IMR-90 (cell line): ENCODE measurements around the gene NPAP1. TPM values are rescaled to one million over a fixed set of nuclear protein-coding genes. Genes with fewer than 3 reads are reported as not detected.

ENCODE experiments used
- ATAC-seq: fragments of 200-7000 bp; cut with Tn5 transposase; 2 replicates; pipeline ENCODE4 v1.9.1; 2020; ENCODE audit warnings: low read depth, mild to moderate bottlenecking, moderate library complexity
- BruUV-seq: library from RNA; stranded (reverse); fragments of 400-500 nt; replicated peaks from 2 replicates; lab custom pipeline; 2021; lab: Mats Ljungman, UMichigan
- CTCF ChIA-PET: fragments of 300-600 bp; formaldehyde crosslinking; extraction: SDS; loops from one replicate; lab custom pipeline; 2021; ENCODE audit warnings: antibody characterized with exemption; lab: Yijun Ruan, JAX
- POLR2A ChIA-PET: fragments of 300-600 bp; sonication (Branson Sonifier 250); formaldehyde crosslinking; loops from one replicate; lab custom pipeline; 2022; ENCODE audit warnings: antibody characterized with exemption; ENCODE audit not compliant: unreplicated experiment; lab: Charles Lee
- DNase-seq: peaks from one replicate; pipeline ENCODE4 v3.0.0; 2013
- H2AFZ ChIP-seq: replicated peaks from 2 replicates; pipeline ENCODE3; 2013; ENCODE audit warnings: low read length, mild to moderate bottlenecking; ENCODE audit not compliant: poor library complexity
- H2AK5ac ChIP-seq: 2 replicates; pipeline ENCODE4 v1.6.1; 2013; ENCODE audit warnings: low read depth, low read length, inconsistent platforms
- H2AK9ac ChIP-seq: replicated peaks from 2 replicates; pipeline ENCODE3; 2013; ENCODE audit warnings: mild to moderate bottlenecking, low read depth, low read length, moderate library complexity; ENCODE audit not compliant: poor library complexity
- H2BK120ac ChIP-seq: 2 replicates; pipeline ENCODE4 v1.6.1; 2013; ENCODE audit warnings: low read depth, low read length, inconsistent platforms
- H2BK15ac ChIP-seq: 3 replicates; pipeline ENCODE4 v1.6.1; 2013; ENCODE audit warnings: low read depth, low read length, inconsistent platforms
- H2BK20ac ChIP-seq: 2 replicates; pipeline ENCODE4 v1.6.1; 2013; ENCODE audit warnings: low read depth, mild to moderate bottlenecking, inconsistent platforms, low read length, moderate library complexity
- H2BK5ac ChIP-seq: 2 replicates; pipeline ENCODE4 v1.6.1; 2013; ENCODE audit warnings: mild to moderate bottlenecking, low read depth, low read length, inconsistent platforms; ENCODE audit not compliant: poor library complexity, severe bottlenecking
- H3K14ac ChIP-seq: replicated peaks from 2 replicates; pipeline ENCODE4 v1.6.1; 2013; ENCODE audit warnings: low read depth, low read length, inconsistent platforms
- H3K18ac ChIP-seq: 2 replicates; pipeline ENCODE4 v1.6.1; 2013; ENCODE audit warnings: low read depth, low read length, control low read depth
- H3K23ac ChIP-seq: 2 replicates; pipeline ENCODE4 v1.6.1; 2013; ENCODE audit warnings: low read depth, low read length, inconsistent platforms
- H3K27ac ChIP-seq: 2 replicates; pipeline ENCODE4 v1.5.1; 2013; ENCODE audit warnings: mild to moderate bottlenecking, control low read depth, low read length; ENCODE audit not compliant: insufficient read depth
- H3K27me3 ChIP-seq: 2 replicates; pipeline ENCODE4 v1.6.1; 2013; ENCODE audit warnings: low read length; ENCODE audit not compliant: control insufficient read depth, insufficient read depth
- H3K36me3 ChIP-seq: 2 replicates; pipeline ENCODE4 v1.6.1; 2013; ENCODE audit warnings: low read length, mixed read lengths; ENCODE audit not compliant: control insufficient read depth, insufficient read depth
- H3K4ac ChIP-seq: 2 replicates; pipeline ENCODE4 v1.6.1; 2013; ENCODE audit warnings: low read depth, low read length, inconsistent platforms
- H3K4me1 ChIP-seq: 2 replicates; pipeline ENCODE4 v1.6.1; 2013; ENCODE audit warnings: low read length, mixed read lengths; ENCODE audit not compliant: control insufficient read depth, insufficient read depth
- H3K4me2 ChIP-seq: 2 replicates; pipeline ENCODE4 v1.6.1; 2013; ENCODE audit warnings: low read depth, mild to moderate bottlenecking, control low read depth, low read length, moderate library complexity
- H3K4me3 ChIP-seq: 2 replicates; pipeline ENCODE4 v1.5.1; 2013; ENCODE audit warnings: low read depth, mild to moderate bottlenecking, control low read depth, low read length, moderate library complexity; ENCODE audit not compliant: insufficient read depth
- H3K56ac ChIP-seq: 2 replicates; pipeline ENCODE4 v1.6.1; 2013; ENCODE audit warnings: low read length, inconsistent platforms; ENCODE audit not compliant: insufficient read depth; ENCODE audit errors: extremely low read depth
- H3K79me1 ChIP-seq, 2 experiments: 2 replicates each; pipeline ENCODE4 v1.6.1; 2013; ENCODE audit warnings: low read length in 2 of 2, inconsistent platforms in 1 of 2, low read depth in 1 of 2
- H3K9ac ChIP-seq: 2 replicates; pipeline ENCODE4 v1.6.1; 2013; ENCODE audit warnings: low read depth, low read length, control low read depth
- H3K9me1 ChIP-seq: 2 replicates; pipeline ENCODE4 v1.6.1; 2013; ENCODE audit warnings: low read length, inconsistent platforms; ENCODE audit not compliant: insufficient read depth
- H3K9me3 ChIP-seq: 2 replicates; pipeline ENCODE4 v1.6.1; 2013; ENCODE audit warnings: low read length; ENCODE audit not compliant: control insufficient read depth, insufficient read depth
- H4K20me1 ChIP-seq: 2 replicates; pipeline ENCODE4 v1.6.1; 2013; ENCODE audit warnings: low read length, inconsistent platforms; ENCODE audit not compliant: insufficient read depth
- H4K5ac ChIP-seq: 2 replicates; pipeline ENCODE4 v1.6.1; 2013; ENCODE audit warnings: mild to moderate bottlenecking, low read depth, low read length, control low read depth
- H4K8ac ChIP-seq, 2 experiments: 2 replicates each; pipeline ENCODE4 v1.6.1; 2013; ENCODE audit warnings: low read depth in 2 of 2, low read length in 2 of 2, control low read depth in 1 of 2, inconsistent platforms in 1 of 2
- H4K91ac ChIP-seq: 2 replicates; pipeline ENCODE4 v1.6.1; 2013; ENCODE audit warnings: low read depth, low read length, inconsistent platforms; ENCODE audit not compliant: insufficient read depth
- BHLHE40 ChIP-seq: fragments of 150-350 bp; IDR thresholded peaks from 2 replicates; pipeline ENCODE4 v1.6.1; 2016; ENCODE audit warnings: mild to moderate bottlenecking, low read depth, low read length
- CEBPB ChIP-seq: IDR thresholded peaks from 2 replicates; pipeline ENCODE4 v1.6.1; 2012; ENCODE audit warnings: low read depth, low read length, improper control_type of control experiment
- CHD1 ChIP-seq: IDR thresholded peaks from 2 replicates; pipeline ENCODE4 v1.6.1; 2012; ENCODE audit warnings: low read depth, low read length, improper control_type of control experiment
- FOS ChIP-seq: fragments of 150-350 bp; IDR thresholded peaks from 2 replicates; pipeline ENCODE4 v1.6.1; 2016; ENCODE audit warnings: low read depth, low read length
- MAFK ChIP-seq: IDR thresholded peaks from 2 replicates; pipeline ENCODE4 v1.6.1; 2012; ENCODE audit warnings: low read depth, low read length, improper control_type of control experiment
- MAZ ChIP-seq: IDR thresholded peaks from 2 replicates; pipeline ENCODE4 v1.6.1; 2012; ENCODE audit warnings: low read depth, mild to moderate bottlenecking, low read length, improper control_type of control experiment, moderate library complexity, borderline replicate concordance
- MXI1 ChIP-seq: IDR thresholded peaks from 2 replicates; pipeline ENCODE4 v1.6.1; 2012; ENCODE audit warnings: low read depth, mild to moderate bottlenecking, low read length, moderate library complexity, borderline replicate concordance
- NFE2L2 ChIP-seq: fragments of 150-350 bp; IDR thresholded peaks from 2 replicates; pipeline ENCODE4 v1.6.1; 2016; ENCODE audit warnings: low read depth, mild to moderate bottlenecking, low read length
- POLR2A ChIP-seq: IDR thresholded peaks from 2 replicates; pipeline ENCODE4 v1.6.1; 2012; ENCODE audit warnings: mild to moderate bottlenecking, low read depth, low read length
- RAD21 ChIP-seq: IDR thresholded peaks from 2 replicates; pipeline ENCODE4 v1.6.1; 2012; ENCODE audit warnings: low read length, improper control_type of control experiment
- SMC3 ChIP-seq: fragments of 150-350 bp; IDR thresholded peaks from 2 replicates; pipeline ENCODE4 v1.6.1; 2016; ENCODE audit warnings: low read depth, mild to moderate bottlenecking, antibody characterized with exemption, low read length, moderate library complexity
- WGBS, 2 experiments: methylation state at CpG; one replicate each; pipeline versions ENCODE4 v1.1.5 to v1.1.7; 2013; ENCODE audit warnings: missing lambda C conversion rate in 2 of 2; ENCODE audit not compliant: insufficient read length in 1 of 2; ENCODE audit errors: extremely low coverage in 2 of 2; 5-methylcytosine and 5-hydroxymethylcytosine counted together
- dilution Hi-C: fragments of 300-500 bp; cut with HindIII; formaldehyde crosslinking; loops from one replicate; pipeline ENCODE4 v1.14.3; 2018; ENCODE audit warnings: low sequenced_read_pairs; ENCODE audit not compliant: unreplicated experiment
- in situ Hi-C: fragments of 300-500 bp; cut with MboI; formaldehyde crosslinking; loops from 3 replicates; pipeline ENCODE4 v1.14.3; 2019; ENCODE audit warnings: low sequenced_read_pairs, inconsistent platforms, mixed read lengths
- intact Hi-C: fragments of 100-400 bp; cut with micrococcal nuclease; formaldehyde crosslinking; loops from 2 replicates; pipeline ENCODE4 v1.10.0; 2022
- polyA plus RNA-seq, 3 experiments: library from polyadenylated mRNA; depleted of rRNA; stranded (reverse); fragments of >200 nt; gene quantifications; 2 replicates each; pipeline ENCODE4 v1.2.3, GENCODE V29; 2012; ENCODE audit warnings: low replicate concordance in 1 of 3
- total RNA-seq: library from RNA; depleted of rRNA; stranded (reverse); fragments of >200 nt; gene quantifications from 2 replicates; pipeline ENCODE4 v1.2.3, GENCODE V29; 2012
- TF ChIP-seq, protein P1 (sequence below): conservative IDR thresholded peaks from 2 replicates; pipeline ENCODE4 v1.5.1; 2012; ENCODE audit warnings: mild to moderate bottlenecking, low read depth, low read length, improper control_type of control experiment
- TF ChIP-seq, protein P2 (sequence below): fragments of 150-350 bp; IDR thresholded peaks from 2 replicates; pipeline ENCODE4 v1.6.1; 2017; ENCODE audit warnings: mild to moderate bottlenecking, antibody characterized with exemption, low read length, low read depth
- TF ChIP-seq, protein P3 (sequence below): fragments of 150-350 bp; IDR thresholded peaks from 2 replicates; pipeline ENCODE4 v1.6.1; 2016; ENCODE audit warnings: low read depth, mild to moderate bottlenecking, low read length, moderate library complexity, borderline replicate concordance

Gene NPAP1
- total and polyA plus RNA-seq, 2 of the 4 experiments (the other 2 are of a cell fraction): not detected

DNA sequence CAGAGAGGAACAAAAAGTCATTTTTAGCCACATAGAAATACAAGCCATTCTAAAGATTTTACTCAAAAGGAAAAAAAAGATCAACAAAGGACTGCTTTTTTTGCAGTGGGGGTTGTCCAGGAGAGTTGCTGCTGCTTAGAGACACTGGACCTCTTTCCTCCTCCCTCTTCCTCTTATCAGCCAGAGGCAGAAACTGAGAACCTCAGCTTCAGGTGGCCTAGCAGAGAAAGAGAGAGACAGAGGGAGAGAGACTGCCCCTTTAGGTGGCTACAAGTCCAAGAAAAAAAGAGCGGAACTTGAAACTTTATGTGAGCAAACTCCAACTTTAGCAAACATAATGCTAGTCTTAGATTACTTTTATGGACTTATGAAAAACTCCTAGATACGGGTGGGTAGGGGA is 54.2 kb downstream of the NPAP1 start:
- no peak overlapping the region for H2AFZ ChIP-seq
- no peak overlapping the region for H2BK120ac ChIP-seq
- H3K27ac ChIP-seq: no peak overlapping the region
- intact Hi-C loops (no loop called here), in situ Hi-C loops (no loop called here), dilution Hi-C loops (no loop called here)
- H3K56ac ChIP-seq: no peak overlapping the region
- DNase-seq (no peak), ATAC-seq (no peak)
- no peak overlapping the region for H3K4ac ChIP-seq
- H3K36me3 ChIP-seq: no peaks in the 10 kb centered on the region
- H3K18ac ChIP-seq: no peak overlapping the region
- H2BK20ac ChIP-seq: no peak overlapping the region
- no peak overlapping the region for H3K23ac ChIP-seq
- H3K9ac ChIP-seq: no peak overlapping the region
- H3K4me2 ChIP-seq: no peak overlapping the region
- no peak overlapping the region for H4K91ac ChIP-seq
- H4K20me1 ChIP-seq: no peaks in the 10 kb centered on the region
- H3K4me3 ChIP-seq: no peak overlapping the region
- H2AK9ac ChIP-seq: no peak overlapping the region
- peaks cover 27% of the 10 kb centered on the region for H3K9me3 ChIP-seq
- no peak overlapping the region for H4K5ac ChIP-seq
- ChIA-PET CTCF (no interaction called here), POLR2A (no interaction called here)
- WGBS, 2 experiments: no CpG with 5 or more reads among the region's 2 CpGs
- no peaks in the 10 kb centered on the region for H3K79me1 ChIP-seq
- TF ChIP-seq, protein P1, sequence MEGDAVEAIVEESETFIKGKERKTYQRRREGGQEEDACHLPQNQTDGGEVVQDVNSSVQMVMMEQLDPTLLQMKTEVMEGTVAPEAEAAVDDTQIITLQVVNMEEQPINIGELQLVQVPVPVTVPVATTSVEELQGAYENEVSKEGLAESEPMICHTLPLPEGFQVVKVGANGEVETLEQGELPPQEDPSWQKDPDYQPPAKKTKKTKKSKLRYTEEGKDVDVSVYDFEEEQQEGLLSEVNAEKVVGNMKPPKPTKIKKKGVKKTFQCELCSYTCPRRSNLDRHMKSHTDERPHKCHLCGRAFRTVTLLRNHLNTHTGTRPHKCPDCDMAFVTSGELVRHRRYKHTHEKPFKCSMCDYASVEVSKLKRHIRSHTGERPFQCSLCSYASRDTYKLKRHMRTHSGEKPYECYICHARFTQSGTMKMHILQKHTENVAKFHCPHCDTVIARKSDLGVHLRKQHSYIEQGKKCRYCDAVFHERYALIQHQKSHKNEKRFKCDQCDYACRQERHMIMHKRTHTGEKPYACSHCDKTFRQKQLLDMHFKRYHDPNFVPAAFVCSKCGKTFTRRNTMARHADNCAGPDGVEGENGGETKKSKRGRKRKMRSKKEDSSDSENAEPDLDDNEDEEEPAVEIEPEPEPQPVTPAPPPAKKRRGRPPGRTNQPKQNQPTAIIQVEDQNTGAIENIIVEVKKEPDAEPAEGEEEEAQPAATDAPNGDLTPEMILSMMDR: no peak
- TF ChIP-seq FOS (no peak), MXI1 (no peak), SMC3 (no peak), BHLHE40 (no peak), NFE2L2 (no peak), MAZ (no peak), CHD1 (no peak), POLR2A (no peak), RAD21 (no peak), MAFK (no peak), CEBPB (no peak)
- TF ChIP-seq, protein P2, sequence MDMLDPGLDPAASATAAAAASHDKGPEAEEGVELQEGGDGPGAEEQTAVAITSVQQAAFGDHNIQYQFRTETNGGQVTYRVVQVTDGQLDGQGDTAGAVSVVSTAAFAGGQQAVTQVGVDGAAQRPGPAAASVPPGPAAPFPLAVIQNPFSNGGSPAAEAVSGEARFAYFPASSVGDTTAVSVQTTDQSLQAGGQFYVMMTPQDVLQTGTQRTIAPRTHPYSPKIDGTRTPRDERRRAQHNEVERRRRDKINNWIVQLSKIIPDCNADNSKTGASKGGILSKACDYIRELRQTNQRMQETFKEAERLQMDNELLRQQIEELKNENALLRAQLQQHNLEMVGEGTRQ: no peak
- TF ChIP-seq, protein P3, sequence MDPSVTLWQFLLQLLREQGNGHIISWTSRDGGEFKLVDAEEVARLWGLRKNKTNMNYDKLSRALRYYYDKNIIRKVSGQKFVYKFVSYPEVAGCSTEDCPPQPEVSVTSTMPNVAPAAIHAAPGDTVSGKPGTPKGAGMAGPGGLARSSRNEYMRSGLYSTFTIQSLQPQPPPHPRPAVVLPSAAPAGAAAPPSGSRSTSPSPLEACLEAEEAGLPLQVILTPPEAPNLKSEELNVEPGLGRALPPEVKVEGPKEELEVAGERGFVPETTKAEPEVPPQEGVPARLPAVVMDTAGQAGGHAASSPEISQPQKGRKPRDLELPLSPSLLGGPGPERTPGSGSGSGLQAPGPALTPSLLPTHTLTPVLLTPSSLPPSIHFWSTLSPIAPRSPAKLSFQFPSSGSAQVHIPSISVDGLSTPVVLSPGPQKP: no peak
- no peak overlapping the region for H3K14ac ChIP-seq
- H4K8ac ChIP-seq: no peak overlapping the region
- no peaks in the 10 kb centered on the region for H3K27me3 ChIP-seq
- BruUV-seq: no TSS peak
- H2BK15ac ChIP-seq: no peak overlapping the region
- H2BK5ac ChIP-seq: no peak overlapping the region
- no peaks in the 10 kb centered on the region for H3K4me1 ChIP-seq
- no peaks in the 10 kb centered on the region for H3K9me1 ChIP-seq
- H2AK5ac ChIP-seq: no peak overlapping the region
